ENCODE measurements around the gene EIF1AD. TPM values are rescaled to one million over a fixed set of nuclear protein-coding genes. Genes with fewer than 3 reads are reported as not detected.

EIF1AD gene
- total and polyA plus RNA-seq, 2 of the 8 experiments (the other 6 are each of a cell fraction or from before 2014, with no cell fraction given): 32.6 to 39.9 TPM

DNA sequence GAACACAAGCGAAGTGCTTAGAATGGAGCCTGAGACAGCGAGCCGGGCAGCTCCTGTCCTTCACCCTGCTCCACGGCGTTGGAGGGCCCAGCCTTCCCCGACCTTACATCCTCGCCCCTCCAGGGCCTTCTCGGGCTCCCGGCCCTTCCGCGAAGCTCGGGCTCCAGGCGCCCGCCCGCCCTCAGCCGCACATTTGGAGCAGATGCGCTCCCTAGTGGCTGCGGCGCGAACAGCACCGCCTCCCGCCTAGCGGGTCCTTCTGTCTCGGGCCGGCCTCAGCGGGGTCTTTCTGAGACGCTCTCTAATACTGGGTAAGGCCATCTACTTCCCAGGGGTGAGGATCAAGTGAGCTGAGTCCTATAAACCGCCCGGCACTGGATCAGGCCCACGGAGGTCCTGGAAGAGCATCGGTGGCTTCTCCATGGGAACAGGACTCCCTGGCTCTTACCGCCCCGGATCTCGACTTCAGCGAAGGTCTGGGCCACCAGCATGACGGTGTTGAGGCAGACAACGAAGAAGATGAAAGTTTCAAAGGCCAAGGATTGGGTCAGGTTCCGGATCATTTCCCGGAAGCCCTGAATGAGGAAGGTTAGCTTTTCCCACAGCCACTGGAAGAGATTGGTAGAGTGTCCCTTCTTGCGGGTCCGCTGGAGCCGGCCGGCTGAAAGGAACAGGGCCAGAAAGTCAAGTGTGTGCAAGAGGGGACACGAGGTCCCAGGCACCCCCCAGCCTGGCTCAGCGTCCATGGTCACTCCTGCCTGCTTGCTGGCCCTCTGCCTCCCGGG is 20.6 kb upstream of the EIF1AD start (continued):
- TF ChIP-seq TBP (IDR thresholded peaks at IDR 0.05; ENCODE audit: low read depth, low read length) (peak; percentile 73; the same call in 1 of the 2 replicates), TCF12 (IDR thresholded peaks at IDR 0.05; ENCODE audit: low read depth, low read length) (no peak)
- TF ChIP-seq, protein P1, sequence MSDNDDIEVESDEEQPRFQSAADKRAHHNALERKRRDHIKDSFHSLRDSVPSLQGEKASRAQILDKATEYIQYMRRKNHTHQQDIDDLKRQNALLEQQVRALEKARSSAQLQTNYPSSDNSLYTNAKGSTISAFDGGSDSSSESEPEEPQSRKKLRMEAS (IDR thresholded peaks at IDR 0.05): peak; percentile 45
- TF ChIP-seq, protein P2, sequence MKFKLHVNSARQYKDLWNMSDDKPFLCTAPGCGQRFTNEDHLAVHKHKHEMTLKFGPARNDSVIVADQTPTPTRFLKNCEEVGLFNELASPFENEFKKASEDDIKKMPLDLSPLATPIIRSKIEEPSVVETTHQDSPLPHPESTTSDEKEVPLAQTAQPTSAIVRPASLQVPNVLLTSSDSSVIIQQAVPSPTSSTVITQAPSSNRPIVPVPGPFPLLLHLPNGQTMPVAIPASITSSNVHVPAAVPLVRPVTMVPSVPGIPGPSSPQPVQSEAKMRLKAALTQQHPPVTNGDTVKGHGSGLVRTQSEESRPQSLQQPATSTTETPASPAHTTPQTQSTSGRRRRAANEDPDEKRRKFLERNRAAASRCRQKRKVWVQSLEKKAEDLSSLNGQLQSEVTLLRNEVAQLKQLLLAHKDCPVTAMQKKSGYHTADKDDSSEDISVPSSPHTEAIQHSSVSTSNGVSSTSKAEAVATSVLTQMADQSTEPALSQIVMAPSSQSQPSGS (IDR thresholded peaks at IDR 0.05; ENCODE audit: low read length): no peak
- TF ChIP-seq, protein P3, sequence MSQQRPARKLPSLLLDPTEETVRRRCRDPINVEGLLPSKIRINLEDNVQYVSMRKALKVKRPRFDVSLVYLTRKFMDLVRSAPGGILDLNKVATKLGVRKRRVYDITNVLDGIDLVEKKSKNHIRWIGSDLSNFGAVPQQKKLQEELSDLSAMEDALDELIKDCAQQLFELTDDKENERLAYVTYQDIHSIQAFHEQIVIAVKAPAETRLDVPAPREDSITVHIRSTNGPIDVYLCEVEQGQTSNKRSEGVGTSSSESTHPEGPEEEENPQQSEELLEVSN (IDR thresholded peaks at IDR 0.05): 0 out of 2 replicates have a peak, but pooled peaks have one; percentile 34
- TF ChIP-seq, protein P4, sequence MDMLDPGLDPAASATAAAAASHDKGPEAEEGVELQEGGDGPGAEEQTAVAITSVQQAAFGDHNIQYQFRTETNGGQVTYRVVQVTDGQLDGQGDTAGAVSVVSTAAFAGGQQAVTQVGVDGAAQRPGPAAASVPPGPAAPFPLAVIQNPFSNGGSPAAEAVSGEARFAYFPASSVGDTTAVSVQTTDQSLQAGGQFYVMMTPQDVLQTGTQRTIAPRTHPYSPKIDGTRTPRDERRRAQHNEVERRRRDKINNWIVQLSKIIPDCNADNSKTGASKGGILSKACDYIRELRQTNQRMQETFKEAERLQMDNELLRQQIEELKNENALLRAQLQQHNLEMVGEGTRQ (IDR thresholded peaks at IDR 0.05; ENCODE audit: low read length): peak; percentile 28; the same call in 1 of the 2 replicates

All from H1 (cell line).